SU-DHL-6 (cell line): Measurements from ENCODE around the gene ARHGEF3.

Source experiments
- EZH2phosphoT487 ChIP-seq: fragments of 200-600 bp; sonication (generic), shearing (Covaris generic); conservative IDR thresholded peaks from 2 replicates; pipeline ENCODE4 v1.6.1; 2018; ENCODE audit warnings: mild to moderate bottlenecking, antibody characterized with exemption, low read length, moderate library complexity, mixed read lengths
- TF ChIP-seq, protein P1 (sequence below): fragments of 200-600 bp; sonication (generic); IDR thresholded peaks from one replicate; pipeline ENCODE4 v1.5.1; 2017; ENCODE audit warnings: antibody characterized with exemption, mild to moderate bottlenecking, low read length, moderate library complexity; ENCODE audit not compliant: insufficient read depth, poor library complexity, severe bottlenecking

DNA sequence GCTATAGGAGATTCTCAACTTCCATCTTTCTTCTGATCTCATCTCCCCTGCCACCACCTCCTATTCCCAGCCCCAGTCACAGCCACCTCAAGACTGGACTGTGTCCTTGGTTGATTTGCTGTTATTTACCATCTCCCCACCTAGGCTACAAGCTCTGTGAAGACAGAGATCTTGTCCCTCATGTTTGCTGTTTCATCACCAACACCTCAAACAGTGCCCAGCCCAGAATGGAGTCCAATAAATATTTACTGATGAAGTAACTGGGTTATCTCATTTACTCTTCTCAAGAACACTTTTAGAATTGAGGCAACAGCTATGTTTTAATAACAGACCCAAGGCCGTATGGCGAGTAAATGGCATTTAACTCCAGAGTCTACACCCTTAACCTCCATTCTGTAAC, 29.1 kb upstream of the ARHGEF3 start:
- TF ChIP-seq, protein P1, sequence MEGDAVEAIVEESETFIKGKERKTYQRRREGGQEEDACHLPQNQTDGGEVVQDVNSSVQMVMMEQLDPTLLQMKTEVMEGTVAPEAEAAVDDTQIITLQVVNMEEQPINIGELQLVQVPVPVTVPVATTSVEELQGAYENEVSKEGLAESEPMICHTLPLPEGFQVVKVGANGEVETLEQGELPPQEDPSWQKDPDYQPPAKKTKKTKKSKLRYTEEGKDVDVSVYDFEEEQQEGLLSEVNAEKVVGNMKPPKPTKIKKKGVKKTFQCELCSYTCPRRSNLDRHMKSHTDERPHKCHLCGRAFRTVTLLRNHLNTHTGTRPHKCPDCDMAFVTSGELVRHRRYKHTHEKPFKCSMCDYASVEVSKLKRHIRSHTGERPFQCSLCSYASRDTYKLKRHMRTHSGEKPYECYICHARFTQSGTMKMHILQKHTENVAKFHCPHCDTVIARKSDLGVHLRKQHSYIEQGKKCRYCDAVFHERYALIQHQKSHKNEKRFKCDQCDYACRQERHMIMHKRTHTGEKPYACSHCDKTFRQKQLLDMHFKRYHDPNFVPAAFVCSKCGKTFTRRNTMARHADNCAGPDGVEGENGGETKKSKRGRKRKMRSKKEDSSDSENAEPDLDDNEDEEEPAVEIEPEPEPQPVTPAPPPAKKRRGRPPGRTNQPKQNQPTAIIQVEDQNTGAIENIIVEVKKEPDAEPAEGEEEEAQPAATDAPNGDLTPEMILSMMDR = no peak
- TF ChIP-seq EZH2phosphoT487 = no peak
